B cell (primary cell): ENCODE results near the gene RHOT2. TPM values are rescaled to one million over a fixed set of nuclear protein-coding genes. Genes with fewer than 3 reads are reported as not detected.

ENCODE experiments used
- ATAC-seq: fragments of 200-7000 bp; cut with Tn5 transposase; one replicate; pipeline ENCODE4 v1.10.0; 2021; ENCODE audit warnings: low read depth, mild to moderate bottlenecking, moderate number of reproducible peaks, moderate library complexity
- CTCF ChIA-PET: fragments of 350-600 bp; sonication (Branson Sonifier 250); formaldehyde crosslinking; loops from one replicate; lab custom pipeline; 2021; ENCODE audit warnings: antibody characterized with exemption, inconsistent platforms; lab: Charles Lee
- POLR2A ChIA-PET: fragments of 350-600 bp; sonication (Branson Sonifier 250); formaldehyde crosslinking; loops from one replicate; lab custom pipeline; 2021; ENCODE audit warnings: antibody characterized with exemption; lab: Charles Lee
- DNase-seq: peaks from one replicate; pipeline ENCODE4 v3.0.0; 2013
- H2AFZ ChIP-seq: 2 replicates; pipeline ENCODE4 v1.6.1; 2012; ENCODE audit warnings: mild to moderate bottlenecking, low read depth, low read length; ENCODE audit not compliant: insufficient read depth, poor library complexity, severe bottlenecking
- H3K27ac ChIP-seq, 2 donors: 1 replicate in 1 of 2; 2 replicates in 1 of 2; pipeline ENCODE4 v1.5.1; 2012 to 2013; ENCODE audit warnings: low read length in 2 of 2, mild to moderate bottlenecking in 2 of 2, moderate library complexity in 1 of 2
- H3K27me3 ChIP-seq, 4 experiments: fragments of 200-600 bp in 1 of 4; sonication (generic) in 1 of 4; replicated peaks in 1 of 4; 1 replicate in 2 of 4; 2 replicates in 2 of 4; pipeline versions ENCODE4 v1.6.1 to v1.7.0; 2013 to 2016; ENCODE audit warnings: low read length in 3 of 4, mild to moderate bottlenecking in 2 of 4, mixed read lengths in 1 of 4, moderate library complexity in 1 of 4; ENCODE audit not compliant: insufficient read depth in 4 of 4, control insufficient read depth in 3 of 4; ENCODE audit errors: control extremely low read depth in 1 of 4
- H3K36me3 ChIP-seq, 2 experiments: replicated peaks in 1 of 2; 1 replicate in 1 of 2; 2 replicates in 1 of 2; pipeline versions ENCODE4 v1.6.1 to v1.7.1; 2013; ENCODE audit warnings: low read length in 1 of 2; ENCODE audit not compliant: insufficient read depth in 2 of 2, control insufficient read depth in 1 of 2; ENCODE audit errors: control extremely low read depth in 1 of 2, extremely low read depth in 1 of 2
- H3K4me1 ChIP-seq, 2 donors: fragments of 200-600 bp in 1 of 2; sonication (generic) in 1 of 2; 1 replicate in 1 of 2; 2 replicates in 1 of 2; pipeline versions ENCODE4 v1.5.1 to v1.6.1; 2013 to 2017; ENCODE audit warnings: low read length in 2 of 2; ENCODE audit not compliant: control insufficient read depth in 2 of 2, insufficient read depth in 2 of 2
- H3K4me2 ChIP-seq: replicated peaks from 2 replicates; pipeline ENCODE3; 2012; ENCODE audit warnings: mild to moderate bottlenecking, low read depth, low read length; ENCODE audit not compliant: poor library complexity, severe bottlenecking
- H3K4me3 ChIP-seq, 5 experiments: fragments of 200-600 bp in 1 of 5; sonication (generic) in 1 of 5; 1 replicate in 3 of 5; 2 replicates in 2 of 5; pipeline versions ENCODE4 v1.5.1 to v1.7.0; 2011 to 2016; ENCODE audit warnings: low read length in 4 of 5, mild to moderate bottlenecking in 4 of 5, low read depth in 2 of 5, control low read depth in 1 of 5, moderate library complexity in 1 of 5; ENCODE audit not compliant: insufficient read depth in 1 of 5; ENCODE audit errors: control extremely low read depth in 1 of 5, extremely low read depth in 1 of 5
- H3K79me2 ChIP-seq: fragments of 200-600 bp; sonication (generic); one replicate; pipeline ENCODE4 v1.6.0; 2016; ENCODE audit warnings: low read length; ENCODE audit not compliant: control insufficient read depth, insufficient read depth
- H3K9ac ChIP-seq: fragments of 200-600 bp; sonication (generic); 2 replicates; pipeline ENCODE4 v1.6.1; 2017; ENCODE audit warnings: mild to moderate bottlenecking, low read length, moderate library complexity
- H3K9me3 ChIP-seq, 3 donors: one replicate each; pipeline versions ENCODE4 v1.6.1 to v1.7.1; 2013; ENCODE audit warnings: low read length in 2 of 3; ENCODE audit not compliant: control insufficient read depth in 2 of 3, insufficient read depth in 1 of 3; ENCODE audit errors: control extremely low read depth in 1 of 3
- H4K20me1 ChIP-seq: 2 replicates; pipeline ENCODE4 v1.6.0; 2012; ENCODE audit warnings: mild to moderate bottlenecking, low read length; ENCODE audit not compliant: insufficient read depth, control insufficient read depth, poor library complexity, severe bottlenecking
- H3K27ac Mint-ChIP-seq: one replicate; pipeline ENCODE4 v1.8.0; 2021; ENCODE audit warnings: mixed read lengths
- H3K27me3 Mint-ChIP-seq: one replicate; pipeline ENCODE4 v1.8.0; 2021; ENCODE audit warnings: mixed read lengths
- H3K4me1 Mint-ChIP-seq: one replicate; pipeline ENCODE4 v1.8.0; 2021; ENCODE audit warnings: mixed read lengths
- H3K4me3 Mint-ChIP-seq: one replicate; pipeline ENCODE4 v1.8.0; 2021; ENCODE audit warnings: mixed read lengths
- H3K9me3 Mint-ChIP-seq: one replicate; pipeline ENCODE4 v1.8.0; 2022; ENCODE audit warnings: mixed read lengths; ENCODE audit not compliant: insufficient read depth
- EZH2 ChIP-seq: IDR thresholded peaks from 2 replicates; pipeline ENCODE4 v1.6.1; 2012; ENCODE audit warnings: borderline replicate concordance, low read depth, mild to moderate bottlenecking, moderate library complexity, low read length; ENCODE audit not compliant: insufficient read depth, poor library complexity, severe bottlenecking
- WGBS: methylation state at CpG from one replicate; pipeline ENCODE4 v1.1.5; 2013; ENCODE audit warnings: missing lambda C conversion rate; ENCODE audit not compliant: insufficient coverage; 5-methylcytosine and 5-hydroxymethylcytosine counted together
- intact Hi-C: fragments of 100-400 bp; cut with micrococcal nuclease; formaldehyde crosslinking; loops from one replicate; pipeline ENCODE4 v1.10.0; 2022
- polyA plus RNA-seq: library from polyadenylated mRNA; depleted of rRNA; stranded (reverse); fragments of >200 nt; gene quantifications from 2 replicates; pipeline ENCODE4 v1.2.3, GENCODE V29; 2012
- total RNA-seq, 2 donors: library from RNA; stranded (reverse); fragments of 120-200 nt in 1 of 2; gene quantifications; 1 replicate in 1 of 2; 2 replicates in 1 of 2; pipeline versions ENCODE4 v1.2.3 to v1.2.4, GENCODE V29; 2013 to 2022
- TF ChIP-seq, protein P1 (sequence below): fragments of 200-600 bp; IDR thresholded peaks from one replicate; pipeline ENCODE4 v1.8.0; 2022; ENCODE audit warnings: antibody characterized with exemption, mild to moderate bottlenecking

The RHOT2 gene
- total and polyA plus RNA-seq, 2 donors (not counting 1 experiment from before 2014, with no cell fraction given): 207 to 461 TPM

DNA sequence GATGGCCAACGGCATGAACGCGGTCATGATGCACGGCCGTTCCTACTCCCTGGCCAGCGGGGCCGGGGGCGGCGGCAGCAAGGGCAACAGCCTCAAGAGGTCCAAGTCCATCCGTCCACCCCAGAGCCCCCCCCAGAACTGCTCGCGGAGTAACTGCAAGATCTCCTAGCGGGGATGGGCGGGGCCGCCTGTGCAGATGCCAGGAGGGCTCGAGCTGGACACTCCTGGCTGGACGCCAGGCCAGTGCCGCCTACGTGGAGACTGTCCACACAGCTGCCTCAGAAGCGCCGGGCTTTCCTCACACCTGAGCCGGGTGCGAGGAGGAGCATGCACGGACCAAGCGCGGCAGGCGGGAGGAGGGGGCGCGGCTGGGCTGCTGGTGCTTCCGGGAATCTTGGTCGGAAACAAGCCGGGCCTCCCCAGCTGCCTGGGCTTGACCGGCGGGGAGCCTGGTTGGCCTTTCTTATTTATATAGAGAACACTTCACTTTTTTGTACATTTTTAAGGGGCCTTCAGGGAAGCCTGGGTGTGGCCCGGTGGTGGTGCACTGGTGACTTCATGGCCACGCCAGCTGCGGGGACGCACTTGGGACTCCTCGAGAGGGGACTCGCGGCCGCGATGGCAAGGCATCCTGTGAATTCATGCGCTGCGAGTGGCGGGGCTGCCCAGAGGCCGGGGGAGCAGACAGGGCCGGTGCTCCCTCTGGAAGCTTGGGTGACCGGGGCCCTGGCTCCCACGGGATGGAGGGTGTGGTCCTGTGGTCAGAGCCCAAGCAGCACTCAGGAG lies 40.3 kb upstream of the RHOT2 start:
- ATAC-seq: no peak
- Histone ChIP-seq H3K36me3 (peaks cover 0 to 12% of the 10 kb centered on the region in 2 experiments), H3K9ac (no peak overlapping the region), H3K27ac (no peak overlapping the region), H3K79me2 (no peaks in the 10 kb centered on the region), H3K4me1 (no peaks in the 10 kb centered on the region), H3K4me3 (no peak overlapping the region), H3K4me2 (no peak overlapping the region), H4K20me1 (no peaks in the 10 kb centered on the region), H3K27me3 (no peaks in the 10 kb centered on the region), H3K9me3 (no peaks in the 10 kb centered on the region), H2AFZ (no peak overlapping the region)
- Mint-ChIP-seq H3K4me3 (no peak overlapping the region), H3K4me1 (no peaks in the 10 kb centered on the region), H3K27me3 (no peaks in the 10 kb centered on the region), H3K27ac (no peak overlapping the region), H3K9me3 (no peaks in the 10 kb centered on the region)
- ChIA-PET POLR2A (interaction anchor here (0.6 kb wide), 1 partner anchor 1384 kb away, joined by 6 read pairs; no protein-coding TSS in a partner anchor), CTCF (no interaction called here)
- WGBS: 96% methylated on average over 39 of the region's 50 CpGs
- no peak for TF ChIP-seq EZH2
- TF ChIP-seq, protein P1, sequence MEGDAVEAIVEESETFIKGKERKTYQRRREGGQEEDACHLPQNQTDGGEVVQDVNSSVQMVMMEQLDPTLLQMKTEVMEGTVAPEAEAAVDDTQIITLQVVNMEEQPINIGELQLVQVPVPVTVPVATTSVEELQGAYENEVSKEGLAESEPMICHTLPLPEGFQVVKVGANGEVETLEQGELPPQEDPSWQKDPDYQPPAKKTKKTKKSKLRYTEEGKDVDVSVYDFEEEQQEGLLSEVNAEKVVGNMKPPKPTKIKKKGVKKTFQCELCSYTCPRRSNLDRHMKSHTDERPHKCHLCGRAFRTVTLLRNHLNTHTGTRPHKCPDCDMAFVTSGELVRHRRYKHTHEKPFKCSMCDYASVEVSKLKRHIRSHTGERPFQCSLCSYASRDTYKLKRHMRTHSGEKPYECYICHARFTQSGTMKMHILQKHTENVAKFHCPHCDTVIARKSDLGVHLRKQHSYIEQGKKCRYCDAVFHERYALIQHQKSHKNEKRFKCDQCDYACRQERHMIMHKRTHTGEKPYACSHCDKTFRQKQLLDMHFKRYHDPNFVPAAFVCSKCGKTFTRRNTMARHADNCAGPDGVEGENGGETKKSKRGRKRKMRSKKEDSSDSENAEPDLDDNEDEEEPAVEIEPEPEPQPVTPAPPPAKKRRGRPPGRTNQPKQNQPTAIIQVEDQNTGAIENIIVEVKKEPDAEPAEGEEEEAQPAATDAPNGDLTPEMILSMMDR: no peak
- intact Hi-C loops: no loop called here
- DNase-seq: no peak

DNA sequence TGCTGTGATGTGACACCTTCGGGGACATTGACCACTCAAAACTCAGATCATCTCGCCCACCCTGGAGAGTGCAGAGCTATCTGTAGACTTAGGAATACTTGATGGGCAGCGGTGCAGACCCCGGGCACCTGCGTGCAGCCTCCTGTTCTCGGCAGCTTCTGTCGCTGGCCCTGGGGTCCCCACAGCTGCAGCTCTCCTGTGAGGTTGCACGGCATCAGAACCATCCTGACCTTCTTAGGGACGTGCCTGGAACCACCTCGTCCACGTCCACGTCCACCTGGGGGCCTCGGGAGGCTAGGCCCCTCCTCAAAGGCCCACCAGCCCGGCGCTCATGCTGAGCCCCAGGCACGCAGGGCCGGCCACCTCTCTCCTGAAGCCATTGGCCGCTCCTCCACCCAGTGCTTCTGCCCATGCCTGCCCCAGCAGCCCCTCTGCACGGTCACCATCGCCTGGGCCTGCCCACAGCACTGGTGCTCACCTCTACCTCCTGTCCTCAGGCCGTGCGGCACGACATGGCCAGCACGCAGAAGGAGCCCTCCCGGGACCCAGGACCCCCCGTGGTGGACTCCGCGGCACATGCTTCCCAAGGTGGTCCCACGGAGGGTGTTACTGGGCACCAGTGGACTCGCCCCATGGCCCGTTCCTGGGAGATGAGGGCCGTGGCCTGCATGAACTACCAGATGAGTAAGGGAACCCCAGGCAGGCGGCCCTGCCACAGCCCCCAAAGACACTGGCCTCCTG lies 39.4 kb upstream of the RHOT2 start:
- DNase-seq: no peak
- Histone ChIP-seq H3K79me2 (no peaks in the 10 kb centered on the region), H3K4me1 (no peaks in the 10 kb centered on the region), H4K20me1 (no peaks in the 10 kb centered on the region), H3K36me3 (peaks cover 0 to 12% of the 10 kb centered on the region in 2 experiments), H3K4me3 (no peak overlapping the region), H2AFZ (no peak overlapping the region), H3K27ac (no peak overlapping the region), H3K27me3 (no peaks in the 10 kb centered on the region), H3K9me3 (no peaks in the 10 kb centered on the region), H3K4me2 (no peak overlapping the region), H3K9ac (no peak overlapping the region)
- Mint-ChIP-seq H3K27ac (no peak overlapping the region), H3K27me3 (no peaks in the 10 kb centered on the region), H3K9me3 (no peaks in the 10 kb centered on the region), H3K4me3 (no peak overlapping the region), H3K4me1 (no peaks in the 10 kb centered on the region)
- POLR2A ChIA-PET: interaction anchor here (0.6 kb wide), 1 partner anchor 1383 kb away, joined by 6 read pairs; no protein-coding TSS in a partner anchor
- intact Hi-C loops: no loop called here
- 91% methylated on average over 33 of the region's 33 CpGs for WGBS
- CTCF ChIA-PET: no interaction called here
- TF ChIP-seq, protein P1: no peak
- no peak for TF ChIP-seq EZH2
- ATAC-seq: no peak
